KBM-7 (cell line): ENCODE measurements around the gene CA10.

Experiments used
- DNase-seq: peaks from one replicate; pipeline ENCODE4 v3.0.0-alpha.2; 2015
- in situ Hi-C: fragments of 300-500 bp; cut with MboI; formaldehyde crosslinking; loops from 2 replicates; pipeline ENCODE4 v1.14.3; 2020; ENCODE audit warnings: low sequenced_read_pairs, low pct_unique_long_range_greater_than_20kb, mixed read lengths

CA10 gene

DNA sequence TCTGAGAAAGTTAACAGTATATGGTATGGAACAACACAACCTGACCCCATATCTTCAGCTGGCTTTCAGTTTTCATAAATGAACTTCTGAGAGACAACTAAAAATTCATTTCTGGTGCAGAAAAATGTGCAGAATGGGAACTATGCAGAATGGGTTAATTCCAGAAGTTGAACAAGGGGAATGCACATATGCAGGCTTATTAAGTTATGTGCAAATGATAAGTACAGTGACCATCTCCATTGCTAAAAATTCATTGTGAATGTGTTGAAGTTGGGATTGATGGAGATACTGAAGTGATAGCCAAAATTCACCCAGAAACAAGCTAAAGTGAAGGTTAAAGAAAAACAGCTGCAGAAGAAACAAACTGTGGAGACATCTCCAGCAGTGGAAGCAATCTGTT lies 315.8 kb downstream of the CA10 start:
- in situ Hi-C loops: no loop called here
- no peak for DNase-seq

DNA sequence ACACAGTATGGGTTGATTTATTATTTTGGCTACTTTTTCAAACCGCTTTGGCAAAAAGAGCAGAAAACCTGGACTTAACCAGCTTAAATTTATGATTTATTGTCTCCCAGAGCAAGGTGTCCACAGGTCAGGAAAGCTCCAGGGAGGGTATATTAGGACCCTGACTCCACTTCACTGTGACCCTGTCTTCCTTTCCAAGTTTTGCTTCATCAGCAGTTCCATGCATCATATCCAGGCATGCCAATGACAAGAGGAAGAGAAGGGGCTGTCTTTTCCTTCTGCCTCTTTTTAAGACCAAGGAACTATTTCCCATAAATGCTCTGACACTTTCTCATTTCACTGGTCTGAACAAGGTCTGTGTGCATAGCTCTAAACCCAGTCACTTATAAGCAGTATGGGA lies 316.8 kb downstream of the CA10 start:
- DNase-seq: no peak
- in situ Hi-C loops: no loop called here

DNA sequence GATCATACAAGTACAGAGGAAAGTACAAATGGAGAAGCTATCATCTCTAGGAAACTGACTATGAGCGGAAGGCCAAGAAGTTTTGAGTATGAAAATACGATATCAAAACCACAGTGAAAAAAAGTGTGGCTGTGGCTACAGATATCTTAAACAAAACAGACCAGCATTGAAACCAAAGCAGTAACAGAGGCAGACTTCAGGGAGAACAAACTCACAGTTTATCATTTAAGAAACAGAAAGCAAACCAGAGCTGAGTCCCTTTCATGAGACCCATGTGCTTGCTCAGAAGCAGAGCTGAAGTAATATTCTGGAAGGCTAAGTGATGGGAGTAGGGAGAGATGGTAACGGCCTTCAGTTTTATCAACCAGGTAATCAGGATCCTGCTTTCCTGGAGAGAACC lies 317.8 kb downstream of the CA10 start:
- in situ Hi-C loops: no loop called here
- DNase-seq: no peak

DNA sequence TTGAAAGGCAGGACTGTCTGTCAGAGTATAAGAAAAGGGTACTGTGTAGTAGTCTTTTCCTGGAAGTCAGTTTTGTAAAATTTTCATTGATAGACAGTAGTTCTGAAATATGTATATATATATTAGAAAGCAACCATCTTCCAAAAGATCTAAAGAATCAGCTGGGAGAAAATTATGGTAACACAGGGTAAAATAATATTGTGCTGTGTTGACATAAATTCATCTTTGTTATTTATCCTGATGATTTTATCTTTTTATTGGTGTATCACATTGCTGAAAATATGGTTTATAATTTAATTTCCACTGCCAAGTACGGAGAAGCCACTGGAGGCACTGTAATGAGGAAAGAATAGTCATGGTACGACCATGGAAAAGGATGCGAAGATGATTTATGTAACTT lies 324.9 kb downstream of the CA10 start:
- in situ Hi-C loops: no loop called here
- DNase-seq: no peak

DNA sequence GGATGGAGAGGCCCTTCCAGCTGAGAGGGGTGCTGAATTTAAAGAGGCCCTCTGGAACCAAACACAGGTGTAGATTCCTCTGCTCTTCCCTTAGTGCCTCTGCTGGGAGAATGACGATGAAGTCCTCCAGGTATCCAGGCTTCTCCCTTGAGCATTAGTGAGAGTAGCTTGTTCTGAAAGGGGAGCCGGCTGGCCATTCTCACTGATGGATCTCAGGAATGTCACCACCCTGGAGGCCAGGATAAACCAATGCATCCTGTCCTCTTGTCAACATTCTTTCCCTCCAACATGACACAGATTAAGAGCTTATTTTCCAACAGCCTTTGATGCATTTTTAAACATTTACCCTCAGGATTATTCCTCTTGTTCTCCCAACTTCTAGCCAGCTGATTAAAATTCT lies 325.5 kb downstream of the CA10 start:
- no peak for DNase-seq

DNA sequence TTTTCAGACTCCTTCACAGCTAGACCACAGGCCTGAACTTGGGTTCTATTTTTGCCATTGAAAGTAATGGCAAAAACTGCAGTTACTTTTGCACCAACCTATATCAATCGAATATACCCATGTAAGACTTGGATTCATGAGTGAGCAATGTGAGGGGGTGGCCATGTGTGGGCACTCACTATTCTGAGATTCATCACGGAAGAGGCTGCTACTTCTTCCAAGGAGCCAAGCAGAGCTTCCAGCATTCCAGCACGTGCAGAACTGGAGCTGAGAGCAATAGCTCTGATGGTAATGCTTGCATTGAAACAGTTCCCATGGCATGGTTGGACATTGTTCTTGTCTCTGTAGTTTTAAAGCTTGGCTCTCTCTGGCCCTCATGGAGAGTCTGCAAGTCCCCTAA lies 327.6 kb downstream of the CA10 start:
- in situ Hi-C loops: no loop called here
- no peak for DNase-seq

More for the DNA sequence above, 325.5 kb downstream of the CA10 start:
- in situ Hi-C loops: no loop called here

DNA sequence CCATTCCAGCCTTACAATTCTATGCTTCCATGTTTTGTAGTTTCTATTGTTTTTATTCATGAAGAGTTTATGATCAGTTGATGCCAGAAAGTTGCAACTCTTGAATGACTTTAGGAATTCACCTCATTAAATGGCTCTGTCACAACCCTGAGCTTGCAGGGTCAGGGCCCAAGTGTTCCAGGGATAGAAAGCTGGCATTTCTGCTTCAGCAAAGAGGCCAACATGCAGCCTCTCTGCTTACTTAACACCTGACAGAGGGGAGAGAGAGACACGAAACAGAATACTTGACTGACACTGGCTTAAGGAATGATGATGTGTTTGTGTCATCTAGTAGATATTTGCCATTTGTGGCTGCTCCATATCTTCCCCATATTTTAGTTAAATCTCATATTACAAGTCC lies 328.1 kb downstream of the CA10 start:
- in situ Hi-C loops: no loop called here
- no peak for DNase-seq

DNA sequence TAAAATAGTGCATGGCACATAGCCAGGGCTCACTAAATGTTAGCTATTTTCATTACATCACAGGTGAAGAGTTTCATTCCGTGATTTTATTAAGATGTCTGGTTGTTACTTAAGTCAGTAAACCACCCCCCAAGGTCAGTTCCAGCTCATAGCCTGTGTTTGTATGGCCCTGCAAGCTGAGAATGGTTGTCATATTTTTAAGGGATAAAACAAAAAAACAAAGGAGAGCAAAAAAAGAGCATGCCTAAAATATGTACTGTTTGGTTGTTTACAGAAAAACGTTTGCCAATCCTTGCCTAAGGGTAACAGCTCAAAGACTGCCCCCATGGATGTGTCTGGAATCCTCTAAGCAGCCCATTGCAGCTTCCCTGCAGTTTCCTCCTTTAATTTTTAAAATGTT lies 329.6 kb downstream of the CA10 start:
- no peak for DNase-seq
- in situ Hi-C loops: no loop called here

DNA sequence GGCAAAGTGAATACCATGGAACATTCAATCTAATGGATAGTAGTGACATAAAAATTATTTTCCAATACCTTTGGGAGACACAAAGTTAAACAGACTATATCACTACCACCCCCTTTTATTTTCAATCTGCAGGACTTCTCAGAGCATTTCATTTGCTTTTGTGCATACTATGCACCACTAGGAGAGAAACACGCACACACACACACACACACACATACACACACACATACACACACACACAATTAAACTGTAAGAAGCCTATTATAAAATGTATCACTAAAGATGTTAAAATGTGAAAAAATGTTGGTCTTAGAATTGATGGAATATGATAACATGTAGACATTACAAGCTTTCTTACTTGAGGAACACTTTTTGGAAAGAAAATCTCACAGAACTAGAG lies 331.4 kb downstream of the CA10 start:
- no peak for DNase-seq
- in situ Hi-C loops: no loop called here

DNA sequence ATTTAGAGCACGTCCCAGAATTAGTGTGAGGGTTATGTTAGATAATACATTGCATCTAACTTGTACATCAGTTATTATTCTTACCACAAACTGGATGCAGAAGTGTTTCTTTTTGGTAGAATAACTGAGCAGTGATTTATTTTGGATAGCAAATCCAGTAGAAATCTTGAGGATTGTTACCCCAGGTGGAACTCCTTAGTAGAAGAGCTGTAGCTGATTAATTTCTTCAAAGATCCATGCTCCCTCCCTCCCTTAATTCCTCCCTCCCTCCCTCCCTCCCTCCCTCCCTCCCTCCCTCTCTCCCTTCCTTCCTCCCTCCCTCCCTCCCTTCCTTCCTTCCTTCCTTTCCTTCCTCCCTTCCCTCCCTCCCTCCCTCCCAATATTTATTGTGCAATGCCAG lies 337.7 kb downstream of the CA10 start:
- DNase-seq: no peak
- in situ Hi-C loops: no loop called here

DNA sequence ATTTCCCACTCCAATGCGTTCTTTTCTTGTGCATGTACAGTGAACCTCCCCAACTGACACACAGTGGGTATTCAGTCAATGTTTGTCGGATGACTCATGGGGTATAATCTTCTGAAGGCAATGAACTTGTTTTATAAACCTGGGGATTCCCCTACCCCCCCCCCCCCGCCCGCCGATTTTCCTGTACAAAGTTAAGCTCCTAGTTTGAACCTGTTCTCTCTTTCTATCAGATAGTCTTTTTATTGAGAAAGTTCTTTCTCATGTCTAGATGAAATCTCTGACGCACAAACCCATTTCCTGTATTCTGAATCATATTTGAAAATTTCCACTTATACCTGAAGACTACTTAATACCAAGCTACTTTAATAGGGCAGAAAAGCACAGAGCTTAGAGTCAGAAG lies 338.3 kb downstream of the CA10 start:
- in situ Hi-C loops: no loop called here

DNA sequence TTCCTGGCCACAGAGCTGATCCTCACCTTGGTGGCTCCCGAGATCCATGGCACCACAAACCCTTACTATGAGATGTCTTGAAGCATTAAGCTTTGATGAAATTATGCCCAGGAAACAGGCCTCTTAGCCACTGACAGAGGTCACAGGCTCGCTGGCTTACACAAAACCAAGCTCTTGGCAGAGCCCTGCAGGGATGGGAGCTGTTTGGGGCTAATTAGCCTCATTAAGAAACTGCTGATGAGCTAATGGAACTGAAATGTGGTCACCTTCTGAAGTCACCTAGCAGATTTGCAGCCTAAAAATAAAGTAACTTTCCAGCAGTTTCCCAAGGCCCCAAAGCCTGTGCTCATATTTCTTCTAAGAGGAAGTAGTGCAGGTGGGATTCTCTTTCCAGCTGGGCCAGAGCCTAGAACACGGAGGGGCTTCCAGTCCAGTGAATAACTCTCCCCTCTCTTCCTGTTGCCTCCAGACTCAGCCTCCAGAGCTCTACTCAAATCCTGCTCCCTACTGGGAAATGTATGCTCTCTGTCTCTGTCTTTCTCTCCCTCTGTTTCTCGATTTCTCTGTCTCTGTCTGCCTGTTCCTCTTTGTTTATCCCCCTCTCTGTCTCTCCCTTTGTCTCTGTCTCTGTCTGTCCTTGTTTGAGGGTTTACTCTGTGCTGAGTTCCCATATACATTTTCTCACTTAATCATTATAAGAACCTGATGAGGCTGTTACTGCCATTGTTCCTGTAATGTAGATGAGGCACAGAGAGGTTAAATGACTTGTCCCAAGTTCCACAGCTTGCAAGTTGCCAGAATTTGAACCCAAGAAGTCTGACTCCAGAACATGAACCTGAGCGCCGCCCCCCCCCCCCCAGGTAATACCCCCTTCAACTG lies 338.9 kb downstream of the CA10 start:
- in situ Hi-C loops: no loop called here
- DNase-seq: no peak

More for the DNA sequence above, 338.3 kb downstream of the CA10 start:
- no peak for DNase-seq

DNA sequence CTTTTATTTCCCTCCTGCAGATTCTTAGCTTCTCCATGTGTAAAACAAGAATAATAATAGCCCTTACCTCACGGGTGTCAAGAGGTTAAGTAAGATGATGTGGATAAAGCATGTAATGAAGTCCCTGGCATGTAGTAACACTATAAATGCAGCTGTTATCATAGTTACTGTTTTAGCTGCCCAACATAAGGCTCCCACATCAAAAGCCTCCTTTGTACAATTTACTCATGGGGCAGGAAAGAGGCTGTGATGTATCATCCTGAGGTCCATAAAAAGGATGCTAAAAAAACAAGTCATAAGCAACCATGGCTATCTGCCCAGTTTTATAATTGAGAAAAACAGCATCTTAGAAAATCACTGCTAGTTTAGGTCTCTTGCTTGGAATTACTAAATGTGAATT lies 339.7 kb downstream of the CA10 start:
- DNase-seq: no peak

DNA sequence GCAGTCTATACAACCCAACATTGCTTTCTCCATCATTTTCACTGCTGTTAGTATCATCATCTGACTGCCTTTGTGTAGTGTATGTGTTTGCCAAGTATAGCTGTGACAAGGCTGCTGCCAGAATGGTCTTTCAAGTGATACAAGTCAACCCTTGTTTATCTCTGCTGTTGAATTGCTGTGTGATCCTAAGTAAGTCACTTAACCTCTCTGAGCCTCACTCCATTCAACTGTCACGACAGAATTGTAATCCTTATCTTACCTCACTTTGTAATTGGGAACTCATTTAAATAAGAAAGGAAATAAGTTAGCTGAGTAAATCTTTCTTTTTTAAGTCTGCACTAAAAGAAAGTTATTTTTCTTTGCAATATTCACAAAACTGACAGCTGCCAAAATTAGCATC lies 340.6 kb downstream of the CA10 start:
- no peak for DNase-seq
- in situ Hi-C loops: no loop called here

More for the DNA sequence above, 339.7 kb downstream of the CA10 start:
- in situ Hi-C loops: no loop called here

DNA sequence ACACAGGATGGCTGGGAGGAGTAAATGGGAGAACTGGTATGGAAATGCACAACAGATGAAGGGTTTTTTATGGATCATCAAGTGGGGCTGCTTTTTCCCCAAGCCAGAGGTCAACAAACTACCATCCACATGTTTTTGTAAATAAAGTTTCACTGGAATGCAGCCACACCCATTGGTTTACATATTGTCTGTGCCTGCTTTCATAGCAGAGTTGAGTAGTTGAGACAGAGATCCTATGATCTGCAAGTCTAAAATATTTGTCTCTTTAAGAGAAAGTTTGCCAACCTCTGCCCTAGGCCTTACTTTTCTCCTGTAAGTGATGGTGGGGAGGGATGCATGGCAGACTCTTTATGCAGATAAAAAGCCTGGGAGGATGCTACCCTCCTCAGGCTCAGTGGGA lies 341.4 kb downstream of the CA10 start:
- in situ Hi-C loops: no loop called here

DNA sequence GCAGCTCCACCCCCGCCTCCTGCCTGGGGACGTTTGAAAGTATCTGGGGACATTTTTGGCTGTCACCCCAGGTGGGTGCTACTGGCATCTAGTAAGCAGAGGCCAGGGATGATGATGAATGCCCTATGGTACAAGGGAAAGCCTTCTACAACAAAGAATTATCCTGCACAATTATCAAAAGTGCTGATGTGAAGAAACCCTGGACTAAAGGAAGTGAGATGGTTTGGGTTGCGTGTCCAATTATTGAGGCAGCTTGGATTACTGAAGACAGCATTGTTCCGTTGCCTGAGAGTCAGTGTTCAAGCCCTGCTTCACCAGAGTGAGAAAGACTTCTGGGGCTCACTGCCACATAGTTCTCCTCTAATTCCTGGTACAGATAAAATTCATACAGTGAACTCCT lies 343.4 kb downstream of the CA10 start:
- in situ Hi-C loops: no loop called here
- no peak for DNase-seq

More for the DNA sequence above, 341.4 kb downstream of the CA10 start:
- no peak for DNase-seq

DNA sequence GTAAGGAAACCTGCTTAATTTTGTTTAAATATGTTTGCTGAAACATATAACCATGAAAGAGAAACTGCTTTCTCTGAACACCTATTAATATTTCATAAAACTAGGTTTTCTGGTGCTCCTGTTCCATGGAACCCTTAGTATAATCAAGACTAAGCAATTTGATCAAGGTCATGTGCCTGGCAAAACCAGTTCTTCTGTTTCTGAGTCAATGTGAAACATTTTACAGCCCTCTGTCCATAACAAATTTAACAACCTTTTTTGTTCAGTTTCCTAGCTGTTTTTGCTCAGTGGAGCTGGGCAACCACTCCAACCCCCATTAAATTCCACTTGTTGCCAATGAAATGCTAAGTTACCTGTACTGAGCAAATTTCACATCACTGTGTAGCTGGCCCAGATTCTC lies 344.0 kb downstream of the CA10 start:
- no peak for DNase-seq
- in situ Hi-C loops: no loop called here

DNA sequence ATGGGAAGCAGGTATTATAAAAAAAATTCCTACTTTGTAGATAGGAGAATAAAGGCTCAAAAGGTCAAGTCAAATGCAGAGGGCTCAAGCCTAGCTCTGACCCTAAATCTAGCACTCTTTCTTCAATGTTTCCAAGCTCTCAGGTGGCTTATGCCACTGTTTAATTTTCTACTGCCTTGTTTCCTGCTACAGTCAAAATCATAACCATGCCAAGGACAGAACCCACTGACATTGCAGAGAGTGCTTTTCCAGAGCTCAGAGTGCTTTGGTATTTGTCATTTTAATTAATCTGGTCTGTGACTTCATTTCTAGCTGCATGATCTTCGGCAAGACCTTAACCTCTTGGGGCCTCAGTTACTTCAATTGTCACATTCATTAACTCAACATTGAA lies 344.7 kb downstream of the CA10 start:
- no peak for DNase-seq
- in situ Hi-C loops: no loop called here

DNA sequence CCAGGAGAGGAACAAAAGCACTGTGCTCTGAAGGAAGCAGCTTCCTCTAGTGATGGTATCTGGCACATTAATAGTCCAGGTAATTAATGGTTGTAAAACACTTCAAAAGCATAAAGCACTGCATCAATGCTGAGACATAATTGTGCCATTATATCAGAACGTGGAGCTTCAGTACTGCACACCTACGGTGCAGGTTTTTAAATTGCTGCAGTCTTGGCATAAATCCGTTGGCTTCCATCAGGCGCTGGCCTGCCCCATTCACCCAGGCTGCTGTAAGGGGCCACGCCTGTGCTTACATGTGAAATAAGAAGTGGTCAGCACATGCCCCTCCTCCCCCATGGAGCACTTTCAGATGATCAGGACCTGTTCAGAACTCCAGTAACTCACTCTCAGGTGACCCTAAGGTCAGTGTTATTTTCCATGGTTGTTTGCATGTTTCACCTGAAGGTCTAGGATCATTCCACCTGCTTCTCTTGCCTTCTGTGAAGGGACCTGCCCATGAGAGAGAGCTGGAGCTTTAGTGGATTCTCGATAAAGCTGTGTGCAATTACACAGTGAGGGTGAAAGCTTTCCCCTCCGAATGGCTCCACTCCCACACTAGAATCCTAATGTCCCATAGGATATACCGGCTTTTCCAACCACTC lies 345.3 kb downstream of the CA10 start:
- DNase-seq: no peak
- in situ Hi-C loops: no loop called here

DNA sequence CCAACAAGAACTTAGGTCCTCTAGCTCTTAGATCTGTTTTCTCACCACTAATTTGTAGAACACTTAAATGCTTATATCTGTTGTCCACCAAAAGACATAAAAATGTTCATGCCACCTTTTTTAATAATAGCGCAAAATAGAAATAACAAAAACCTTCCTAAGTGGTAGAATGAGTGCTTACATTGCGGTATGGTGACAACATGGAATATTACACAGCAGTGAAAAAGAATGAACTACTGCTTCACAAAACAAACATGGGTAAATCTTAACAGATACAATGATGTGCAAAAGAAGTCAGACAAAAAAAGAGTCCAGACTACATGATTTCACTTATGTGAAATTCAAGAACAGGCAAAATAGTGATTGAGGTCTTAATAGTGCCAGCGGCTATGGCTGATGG lies 351.1 kb downstream of the CA10 start:
- DNase-seq: no peak
- in situ Hi-C loops: no loop called here

DNA sequence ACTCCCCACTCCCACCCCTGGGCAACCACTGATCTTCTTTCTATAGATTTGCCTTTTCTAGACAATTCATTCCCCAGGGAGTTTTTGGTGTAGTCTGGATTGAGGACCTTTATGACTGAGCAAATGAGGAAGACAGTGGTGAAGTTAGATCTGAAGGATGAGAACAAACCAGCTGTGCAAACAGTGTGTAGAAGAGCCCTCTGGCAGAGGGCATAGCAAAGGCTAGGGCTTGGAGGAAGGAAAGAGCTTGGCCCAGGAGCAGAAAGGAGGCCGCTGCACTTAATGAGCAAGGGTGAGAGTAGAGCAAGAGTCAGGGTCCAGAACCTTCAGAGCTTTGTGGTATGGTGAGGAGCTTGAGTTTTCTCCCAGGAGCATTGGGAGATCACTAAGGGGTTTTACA lies 352.7 kb downstream of the CA10 start:
- no peak for DNase-seq
- in situ Hi-C loops: no loop called here
